ENCODE measurements around the gene ITIH1. TPM values are rescaled to one million over a fixed set of nuclear protein-coding genes. Genes with fewer than 3 reads are reported as not detected.

ITIH1 gene
- total RNA-seq, 1 experiment from 2014 or later = not detected

DNA sequence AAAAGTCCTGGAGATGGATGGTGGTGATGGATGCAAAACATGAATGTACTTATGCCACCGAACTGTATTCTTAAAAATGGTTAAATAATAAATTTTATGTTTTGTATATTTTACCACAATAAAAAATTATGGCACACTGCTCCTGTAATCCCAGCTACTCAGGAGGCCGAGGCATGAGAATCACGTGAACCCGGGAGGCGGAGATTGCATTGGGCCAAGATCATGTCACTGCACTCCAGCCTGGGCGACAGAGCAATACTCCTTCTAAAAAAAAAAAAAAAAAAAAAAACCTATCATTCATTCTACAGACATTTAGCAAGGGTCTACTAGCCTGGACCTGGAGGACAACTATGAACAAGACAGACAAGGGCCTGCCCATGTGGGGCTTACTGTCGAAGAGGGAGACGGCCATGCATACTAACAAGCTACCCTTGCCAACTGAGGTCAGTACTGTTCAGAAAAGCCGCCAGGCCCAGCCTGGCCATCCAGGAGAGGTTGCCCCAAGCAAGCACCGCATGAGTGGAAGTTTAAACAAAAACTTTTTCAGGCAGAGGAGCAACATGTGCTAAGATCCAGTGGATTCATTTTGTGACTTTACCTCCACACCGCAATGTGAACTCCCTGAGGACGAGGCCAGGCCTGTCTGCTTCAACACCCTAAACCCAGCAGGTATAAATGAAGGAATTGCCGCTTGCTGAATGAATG lies 3.9 kb upstream of the ITIH1 start:
- Histone ChIP-seq H3K23ac (ENCODE audit: insufficient read length, low read depth, low read length) (no peak overlapping the region), H4K91ac (ENCODE audit: insufficient read length, low read depth, low read length) (no peak overlapping the region), H4K8ac (replicated peaks; ENCODE audit: insufficient read length, low read depth, low read length) (no peak overlapping the region), H3K9me3 (ENCODE audit: control insufficient read depth, low read depth, low read length) (no peaks in the 10 kb centered on the region), H3K56ac (ENCODE audit: insufficient read length, low read depth, low read length) (no peak overlapping the region), H3K27ac (ENCODE audit: insufficient read length, low read depth, low read length) (no peak overlapping the region), H2BK5ac (ENCODE audit: insufficient read length, low read length) (no peak overlapping the region), H2BK20ac (ENCODE audit: low read depth, low read length, poor library complexity, severe bottlenecking) (no peak overlapping the region), H3K9ac (ENCODE audit: extremely low read depth, insufficient read length, low read length) (no peak overlapping the region), H2BK15ac (ENCODE audit: low read depth, low read length) (no peak overlapping the region), H3K4me2 (ENCODE audit: insufficient read depth, insufficient read length, low read length) (no peak overlapping the region), H4K20me1 (ENCODE audit: control insufficient read depth, insufficient read depth, insufficient read length) (no peaks in the 10 kb centered on the region), H3K4ac (ENCODE audit: low read depth, low read length) (no peak overlapping the region), H2BK120ac (ENCODE audit: low read depth, low read length, poor library complexity, severe bottlenecking) (no peak overlapping the region), H3K18ac (ENCODE audit: insufficient read length, low read depth, low read length) (no peak overlapping the region), H2AFZ (ENCODE audit: low read length) (no peak overlapping the region), H2BK12ac (ENCODE audit: insufficient read length, low read depth, low read length) (no peak overlapping the region), H3K23me2 (ENCODE audit: insufficient read length, low read depth, low read length, poor library complexity, severe bottlenecking) (peaks cover 6% of the 10 kb centered on the region), H3K79me1 (ENCODE audit: insufficient read depth, low read depth, low read length, poor library complexity, severe bottlenecking) (no peaks in the 10 kb centered on the region), H3K4me1 (ENCODE audit: insufficient read depth, low read length) (no peaks in the 10 kb centered on the region), H2AK5ac (ENCODE audit: insufficient read length, low read length) (no peak overlapping the region), H4K5ac (ENCODE audit: insufficient read length, low read depth, low read length) (no peak overlapping the region), H3K14ac (ENCODE audit: insufficient read depth, low read length) (no peak overlapping the region), H3T11ph (ENCODE audit: low read length) (no peak overlapping the region), H3K79me2 (ENCODE audit: insufficient read depth, low read length) (no peaks in the 10 kb centered on the region; the same call in 1 of the 2 replicates), H3K27me3 (ENCODE audit: insufficient read depth, low read length) (no peaks in the 10 kb centered on the region)
- Mint-ChIP-seq H3K27me3 (ENCODE audit: low read depth) (peaks cover 9% of the 10 kb centered on the region), H3K9me3 (no peaks in the 10 kb centered on the region), H3K36me3 (ENCODE audit: insufficient read depth in 1 of 3, low read depth in 3 of 3) (peaks cover 0 to 3% (median 0%) of the 10 kb centered on the region in 3 experiments; a peak in 2 of 7 replicates), H3K4me1 (peaks cover 9 to 16% of the 10 kb centered on the region in 2 experiments), H3K27ac (no peak overlapping the region), H3K4me3 (no peak overlapping the region)
- TF ChIP-seq, protein P1, sequence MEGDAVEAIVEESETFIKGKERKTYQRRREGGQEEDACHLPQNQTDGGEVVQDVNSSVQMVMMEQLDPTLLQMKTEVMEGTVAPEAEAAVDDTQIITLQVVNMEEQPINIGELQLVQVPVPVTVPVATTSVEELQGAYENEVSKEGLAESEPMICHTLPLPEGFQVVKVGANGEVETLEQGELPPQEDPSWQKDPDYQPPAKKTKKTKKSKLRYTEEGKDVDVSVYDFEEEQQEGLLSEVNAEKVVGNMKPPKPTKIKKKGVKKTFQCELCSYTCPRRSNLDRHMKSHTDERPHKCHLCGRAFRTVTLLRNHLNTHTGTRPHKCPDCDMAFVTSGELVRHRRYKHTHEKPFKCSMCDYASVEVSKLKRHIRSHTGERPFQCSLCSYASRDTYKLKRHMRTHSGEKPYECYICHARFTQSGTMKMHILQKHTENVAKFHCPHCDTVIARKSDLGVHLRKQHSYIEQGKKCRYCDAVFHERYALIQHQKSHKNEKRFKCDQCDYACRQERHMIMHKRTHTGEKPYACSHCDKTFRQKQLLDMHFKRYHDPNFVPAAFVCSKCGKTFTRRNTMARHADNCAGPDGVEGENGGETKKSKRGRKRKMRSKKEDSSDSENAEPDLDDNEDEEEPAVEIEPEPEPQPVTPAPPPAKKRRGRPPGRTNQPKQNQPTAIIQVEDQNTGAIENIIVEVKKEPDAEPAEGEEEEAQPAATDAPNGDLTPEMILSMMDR (conservative IDR thresholded peaks at IDR 0.05) = no peak
- no CpG with 5 or more reads among the region's 13 CpGs for WGBS (ENCODE audit: extremely low coverage, insufficient read length, low lambda C conversion rate)
- no peak for DNase-seq
